ENCODE measurements around the gene SF3A1. TPM values are rescaled to one million over a fixed set of nuclear protein-coding genes. Genes with fewer than 3 reads are reported as not detected.
A peak's percentile ranks its signal among the peaks of the same experiment; 100 is the strongest.

The SF3A1 gene
- total RNA-seq, 1 donor from 2014 or later = 11.3 TPM

- peak in 1 of 2 donors; percentile 41 for DNase-seq (ENCODE audit: low read depth in 2 of 2)
Measured at GRCh38 chr22:30305906-30306626, 50.6 kb downstream of the SF3A1 start.

- peak in 1 of 2 donors; percentile 71 for DNase-seq (ENCODE audit: low read depth in 2 of 2)
Measured at GRCh38 chr22:30305519-30305905, 51.2 kb downstream of the SF3A1 start.

- peak; percentile 30 to 52 for DNase-seq (ENCODE audit: low read depth in 2 of 2)
Measured at GRCh38 chr22:30304495-30305244, 52.0 kb downstream of the SF3A1 start.

GRCh38 chr22:30302810-30303138 lies 53.9 kb downstream of the SF3A1 start:
- DNase-seq (ENCODE audit: low read depth in 2 of 2) = no peak

- no peak for DNase-seq (ENCODE audit: low read depth in 2 of 2)
Measured at GRCh38 chr22:30301995-30302809, 54.5 kb downstream of the SF3A1 start.

- no peak for DNase-seq (ENCODE audit: low read depth in 2 of 2)
Measured at GRCh38 chr22:30299322-30299721, 57.4 kb downstream of the SF3A1 start.

- no peak for DNase-seq (ENCODE audit: low read depth in 2 of 2)
Measured at GRCh38 chr22:30297991-30298701, 58.5 kb downstream of the SF3A1 start.

GRCh38 chr22:30297276-30297990 lies 59.3 kb downstream of the SF3A1 start:
- DNase-seq (ENCODE audit: low read depth in 2 of 2) = no peak

- no peak for DNase-seq (ENCODE audit: low read depth in 2 of 2)
Measured at GRCh38 chr22:30296833-30297232, 59.9 kb downstream of the SF3A1 start.

- no peak for DNase-seq (ENCODE audit: low read depth in 2 of 2)
Measured at GRCh38 chr22:30296324-30296723, 60.4 kb downstream of the SF3A1 start.

GRCh38 chr22:30295576-30295975 lies 61.1 kb downstream of the SF3A1 start:
- DNase-seq (ENCODE audit: low read depth in 2 of 2) = no peak

GRCh38 chr22:30294830-30295229 lies 61.9 kb downstream of the SF3A1 start:
- no peak for DNase-seq (ENCODE audit: low read depth in 2 of 2)

GRCh38 chr22:30294066-30294465 lies 62.6 kb downstream of the SF3A1 start:
- no peak for DNase-seq (ENCODE audit: low read depth in 2 of 2)

GRCh38 chr22:30293026-30293425 lies 63.7 kb downstream of the SF3A1 start:
- no peak for DNase-seq (ENCODE audit: low read depth in 2 of 2)

- DNase-seq (ENCODE audit: low read depth in 2 of 2) = no peak
Measured at GRCh38 chr22:30292069-30292970, 64.4 kb downstream of the SF3A1 start.

GRCh38 chr22:30291058-30291892 lies 65.4 kb downstream of the SF3A1 start:
- peak; percentile 81 to 96 for DNase-seq (ENCODE audit: low read depth in 2 of 2)

GRCh38 chr22:30290342-30291057 lies 66.2 kb downstream of the SF3A1 start:
- DNase-seq (ENCODE audit: low read depth in 2 of 2) = no peak

- no peak for DNase-seq (ENCODE audit: low read depth in 2 of 2)
Measured at GRCh38 chr22:30289980-30290313, 66.7 kb downstream of the SF3A1 start.
